ENCODE data around the gene GAS7. TPM values are rescaled to one million over a fixed set of nuclear protein-coding genes. Genes with fewer than 3 reads are reported as not detected.

Gene GAS7
- total RNA-seq, 6 experiments from 2014 or later: 1.6 to 7.1 (median 2.7) TPM

- intact Hi-C loops (cut with DNase I): no loop called here
- Histone ChIP-seq H3K4me1 (no peaks in the 10 kb centered on the region), H3K9me3 (no peaks in the 10 kb centered on the region), H3K4me3 (no peak overlapping the region), H3K27ac (no peak overlapping the region), H3K27me3 (no peaks in the 10 kb centered on the region), H3K36me3 (no peaks in the 10 kb centered on the region)
- peak; percentile 50 to 58 (median 54) for DNase-seq
- TF ChIP-seq CTCF (IDR thresholded peaks at IDR 0.05) (no peak), POLR2A (IDR thresholded peaks at IDR 0.05) (no peak)
- 39% methylated on average over 5 of the region's 11 CpGs for WGBS (ENCODE audit: insufficient coverage, low coverage, low lambda C conversion rate, missing lambda C conversion rate)
- peak in 3 of 4 donors; percentile 50 to 61 (median 52) for ATAC-seq
Observed at GRCh38 chr17:10107316-10108165, 90.9 kb downstream of the GAS7 start.

DNA sequence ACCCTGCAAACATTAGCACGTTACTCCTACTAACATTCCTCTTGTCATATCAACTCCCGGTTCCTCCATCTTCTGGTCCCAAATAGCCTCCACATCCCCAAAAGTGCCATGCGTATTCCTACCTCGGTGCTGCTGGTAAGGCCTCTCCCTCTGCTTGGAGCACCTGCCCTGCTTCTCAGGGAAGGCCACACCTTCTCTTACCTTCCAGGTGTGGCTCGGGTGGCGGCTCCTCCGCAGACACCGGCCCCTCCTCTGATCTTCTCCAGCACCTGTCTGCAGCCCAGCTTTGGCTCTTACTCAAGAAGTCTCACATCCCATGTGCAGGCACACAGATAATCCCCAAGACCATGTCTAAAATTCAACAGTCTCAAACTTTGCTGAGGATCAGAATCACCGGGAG is 92.3 kb downstream of the GAS7 start:
- Histone ChIP-seq H3K4me1 (no peaks in the 10 kb centered on the region), H3K27ac (no peak overlapping the region), H3K9me3 (no peaks in the 10 kb centered on the region), H3K36me3 (no peaks in the 10 kb centered on the region), H3K4me3 (no peak overlapping the region), H3K27me3 (no peaks in the 10 kb centered on the region)
- 59% methylated on average over 8 of the region's 9 CpGs for WGBS (ENCODE audit: insufficient coverage, low coverage, low lambda C conversion rate, missing lambda C conversion rate)
- ATAC-seq (no peak), DNase-seq (peak in 1 of 3 donors; percentile 29)
- TF ChIP-seq CTCF (IDR thresholded peaks at IDR 0.05): no peak
- no peak for TF ChIP-seq POLR2A (IDR thresholded peaks at IDR 0.05)
- intact Hi-C loops (cut with DNase I): no loop called here

DNA sequence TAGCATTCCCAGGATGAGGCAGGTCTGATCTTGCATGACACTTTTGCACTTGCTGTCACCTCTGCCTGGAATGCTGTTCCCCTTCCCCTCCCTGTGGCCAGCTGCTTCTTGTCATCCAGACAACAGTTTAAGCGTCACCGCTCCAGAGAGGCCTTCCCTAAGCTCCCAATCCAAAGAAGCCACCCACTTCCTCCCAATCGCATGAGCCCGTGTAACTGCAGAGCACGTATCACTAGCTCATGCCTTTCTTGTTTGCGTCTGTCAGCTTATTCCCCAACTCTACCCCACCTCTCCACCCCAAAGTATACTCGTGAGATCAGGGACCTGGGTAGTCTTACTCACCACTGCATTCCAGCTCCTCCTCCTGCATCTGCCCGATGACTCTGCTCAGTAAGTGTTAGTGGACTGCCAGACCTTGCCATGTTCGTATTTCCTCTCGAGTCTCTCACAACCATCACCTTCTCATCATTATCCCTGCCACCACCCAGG is 92.8 kb downstream of the GAS7 start:
- 41% methylated on average over 10 of the region's 10 CpGs for WGBS (ENCODE audit: insufficient coverage, low coverage, low lambda C conversion rate, missing lambda C conversion rate)
- Histone ChIP-seq H3K4me1 (no peaks in the 10 kb centered on the region), H3K27me3 (no peaks in the 10 kb centered on the region), H3K36me3 (no peaks in the 10 kb centered on the region), H3K27ac (no peak overlapping the region), H3K4me3 (no peak overlapping the region), H3K9me3 (no peaks in the 10 kb centered on the region)
- DNase-seq (peak in 1 of 3 donors; percentile 11), ATAC-seq (peak in 1 of 4 donors; percentile 31)
- TF ChIP-seq POLR2A (IDR thresholded peaks at IDR 0.05): no peak
- TF ChIP-seq CTCF (IDR thresholded peaks at IDR 0.05): no peak
- intact Hi-C loops (cut with DNase I): no loop called here

DNA sequence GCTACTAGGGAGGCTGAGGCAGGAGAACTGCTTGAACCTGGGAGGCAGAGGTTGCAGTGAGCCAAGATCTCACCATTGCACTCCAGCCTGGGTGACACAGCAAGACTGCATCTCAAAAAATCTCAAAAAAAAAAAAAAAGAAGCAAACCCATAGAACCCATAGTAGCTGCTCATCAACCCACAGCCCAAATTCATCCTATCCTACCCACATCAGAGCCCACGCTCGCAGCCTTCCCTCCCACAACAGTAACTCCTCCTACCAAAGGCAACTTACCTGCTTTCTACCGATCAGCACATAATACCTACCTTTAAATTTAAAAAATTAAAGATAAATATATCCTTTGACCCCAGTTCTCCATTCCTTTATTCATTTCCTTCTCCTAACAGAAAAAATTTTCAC is 94.7 kb downstream of the GAS7 start:
- no peaks in the 10 kb centered on the region for H3K4me1 ChIP-seq

More for the DNA sequence above, 94.7 kb downstream of the GAS7 start:
- no peak overlapping the region for H3K27ac ChIP-seq
- no peak for DNase-seq
- TF ChIP-seq POLR2A (IDR thresholded peaks at IDR 0.05) (no peak), CTCF (IDR thresholded peaks at IDR 0.05) (no peak)
- no peaks in the 10 kb centered on the region for H3K36me3 ChIP-seq
- ATAC-seq: no peak
- no peaks in the 10 kb centered on the region for H3K27me3 ChIP-seq
- 58% methylated on average over 3 of the region's 3 CpGs for WGBS (ENCODE audit: insufficient coverage, low coverage, low lambda C conversion rate, missing lambda C conversion rate)
- no peak overlapping the region for H3K4me3 ChIP-seq
- intact Hi-C loops (cut with DNase I): no loop called here
- H3K9me3 ChIP-seq: no peaks in the 10 kb centered on the region
